IMR-90 (cell line): ENCODE measurements around the gene PRR12. TPM values are rescaled to one million over a fixed set of nuclear protein-coding genes. Genes with fewer than 3 reads are reported as not detected.

ENCODE experiments used
- ATAC-seq: fragments of 200-7000 bp; cut with Tn5 transposase; 2 replicates; pipeline ENCODE4 v1.9.1; 2020; ENCODE audit warnings: low read depth, mild to moderate bottlenecking, moderate library complexity
- BruUV-seq: library from RNA; stranded (reverse); fragments of 400-500 nt; replicated peaks from 2 replicates; lab custom pipeline; 2021; lab: Mats Ljungman, UMichigan
- CTCF ChIA-PET: fragments of 300-600 bp; formaldehyde crosslinking; extraction: SDS; loops from one replicate; lab custom pipeline; 2021; ENCODE audit warnings: antibody characterized with exemption; lab: Yijun Ruan, JAX
- POLR2A ChIA-PET: fragments of 300-600 bp; sonication (Branson Sonifier 250); formaldehyde crosslinking; loops from one replicate; lab custom pipeline; 2022; ENCODE audit warnings: antibody characterized with exemption; ENCODE audit not compliant: unreplicated experiment; lab: Charles Lee
- DNase-seq: peaks from one replicate; pipeline ENCODE4 v3.0.0; 2013
- H2AFZ ChIP-seq: replicated peaks from 2 replicates; pipeline ENCODE3; 2013; ENCODE audit warnings: low read length, mild to moderate bottlenecking; ENCODE audit not compliant: poor library complexity
- H2AK5ac ChIP-seq: 2 replicates; pipeline ENCODE4 v1.6.1; 2013; ENCODE audit warnings: low read depth, low read length, inconsistent platforms
- H2AK9ac ChIP-seq: replicated peaks from 2 replicates; pipeline ENCODE3; 2013; ENCODE audit warnings: mild to moderate bottlenecking, low read depth, low read length, moderate library complexity; ENCODE audit not compliant: poor library complexity
- H2BK120ac ChIP-seq: 2 replicates; pipeline ENCODE4 v1.6.1; 2013; ENCODE audit warnings: low read depth, low read length, inconsistent platforms
- H2BK15ac ChIP-seq: 3 replicates; pipeline ENCODE4 v1.6.1; 2013; ENCODE audit warnings: low read depth, low read length, inconsistent platforms
- H2BK20ac ChIP-seq: 2 replicates; pipeline ENCODE4 v1.6.1; 2013; ENCODE audit warnings: low read depth, mild to moderate bottlenecking, inconsistent platforms, low read length, moderate library complexity
- H2BK5ac ChIP-seq: 2 replicates; pipeline ENCODE4 v1.6.1; 2013; ENCODE audit warnings: mild to moderate bottlenecking, low read depth, low read length, inconsistent platforms; ENCODE audit not compliant: poor library complexity, severe bottlenecking
- H3K14ac ChIP-seq: replicated peaks from 2 replicates; pipeline ENCODE4 v1.6.1; 2013; ENCODE audit warnings: low read depth, low read length, inconsistent platforms
- H3K18ac ChIP-seq: 2 replicates; pipeline ENCODE4 v1.6.1; 2013; ENCODE audit warnings: low read depth, low read length, control low read depth
- H3K23ac ChIP-seq: 2 replicates; pipeline ENCODE4 v1.6.1; 2013; ENCODE audit warnings: low read depth, low read length, inconsistent platforms
- H3K27ac ChIP-seq: 2 replicates; pipeline ENCODE4 v1.5.1; 2013; ENCODE audit warnings: mild to moderate bottlenecking, control low read depth, low read length; ENCODE audit not compliant: insufficient read depth
- H3K27me3 ChIP-seq: 2 replicates; pipeline ENCODE4 v1.6.1; 2013; ENCODE audit warnings: low read length; ENCODE audit not compliant: control insufficient read depth, insufficient read depth
- H3K36me3 ChIP-seq: 2 replicates; pipeline ENCODE4 v1.6.1; 2013; ENCODE audit warnings: low read length, mixed read lengths; ENCODE audit not compliant: control insufficient read depth, insufficient read depth
- H3K4ac ChIP-seq: 2 replicates; pipeline ENCODE4 v1.6.1; 2013; ENCODE audit warnings: low read depth, low read length, inconsistent platforms
- H3K4me1 ChIP-seq: 2 replicates; pipeline ENCODE4 v1.6.1; 2013; ENCODE audit warnings: low read length, mixed read lengths; ENCODE audit not compliant: control insufficient read depth, insufficient read depth
- H3K4me2 ChIP-seq: 2 replicates; pipeline ENCODE4 v1.6.1; 2013; ENCODE audit warnings: low read depth, mild to moderate bottlenecking, control low read depth, low read length, moderate library complexity
- H3K4me3 ChIP-seq: 2 replicates; pipeline ENCODE4 v1.5.1; 2013; ENCODE audit warnings: low read depth, mild to moderate bottlenecking, control low read depth, low read length, moderate library complexity; ENCODE audit not compliant: insufficient read depth
- H3K56ac ChIP-seq: 2 replicates; pipeline ENCODE4 v1.6.1; 2013; ENCODE audit warnings: low read length, inconsistent platforms; ENCODE audit not compliant: insufficient read depth; ENCODE audit errors: extremely low read depth
- H3K79me1 ChIP-seq, 2 experiments: 2 replicates each; pipeline ENCODE4 v1.6.1; 2013; ENCODE audit warnings: low read length in 2 of 2, inconsistent platforms in 1 of 2, low read depth in 1 of 2
- H3K9ac ChIP-seq: 2 replicates; pipeline ENCODE4 v1.6.1; 2013; ENCODE audit warnings: low read depth, low read length, control low read depth
- H3K9me1 ChIP-seq: 2 replicates; pipeline ENCODE4 v1.6.1; 2013; ENCODE audit warnings: low read length, inconsistent platforms; ENCODE audit not compliant: insufficient read depth
- H3K9me3 ChIP-seq: 2 replicates; pipeline ENCODE4 v1.6.1; 2013; ENCODE audit warnings: low read length; ENCODE audit not compliant: control insufficient read depth, insufficient read depth
- H4K20me1 ChIP-seq: 2 replicates; pipeline ENCODE4 v1.6.1; 2013; ENCODE audit warnings: low read length, inconsistent platforms; ENCODE audit not compliant: insufficient read depth
- H4K5ac ChIP-seq: 2 replicates; pipeline ENCODE4 v1.6.1; 2013; ENCODE audit warnings: mild to moderate bottlenecking, low read depth, low read length, control low read depth
- H4K8ac ChIP-seq, 2 experiments: 2 replicates each; pipeline ENCODE4 v1.6.1; 2013; ENCODE audit warnings: low read depth in 2 of 2, low read length in 2 of 2, control low read depth in 1 of 2, inconsistent platforms in 1 of 2
- H4K91ac ChIP-seq: 2 replicates; pipeline ENCODE4 v1.6.1; 2013; ENCODE audit warnings: low read depth, low read length, inconsistent platforms; ENCODE audit not compliant: insufficient read depth
- BHLHE40 ChIP-seq: fragments of 150-350 bp; IDR thresholded peaks from 2 replicates; pipeline ENCODE4 v1.6.1; 2016; ENCODE audit warnings: mild to moderate bottlenecking, low read depth, low read length
- CEBPB ChIP-seq: IDR thresholded peaks from 2 replicates; pipeline ENCODE4 v1.6.1; 2012; ENCODE audit warnings: low read depth, low read length, improper control_type of control experiment
- CHD1 ChIP-seq: IDR thresholded peaks from 2 replicates; pipeline ENCODE4 v1.6.1; 2012; ENCODE audit warnings: low read depth, low read length, improper control_type of control experiment
- CTCF ChIP-seq: conservative IDR thresholded peaks from 2 replicates; pipeline ENCODE4 v1.5.1; 2012; ENCODE audit warnings: mild to moderate bottlenecking, low read depth, low read length, improper control_type of control experiment
- ELK1 ChIP-seq: fragments of 150-350 bp; IDR thresholded peaks from 2 replicates; pipeline ENCODE4 v1.6.1; 2016; ENCODE audit warnings: low read depth, mild to moderate bottlenecking, low read length, moderate library complexity, borderline replicate concordance
- FOS ChIP-seq: fragments of 150-350 bp; IDR thresholded peaks from 2 replicates; pipeline ENCODE4 v1.6.1; 2016; ENCODE audit warnings: low read depth, low read length
- MAFK ChIP-seq: IDR thresholded peaks from 2 replicates; pipeline ENCODE4 v1.6.1; 2012; ENCODE audit warnings: low read depth, low read length, improper control_type of control experiment
- MAZ ChIP-seq: IDR thresholded peaks from 2 replicates; pipeline ENCODE4 v1.6.1; 2012; ENCODE audit warnings: low read depth, mild to moderate bottlenecking, low read length, improper control_type of control experiment, moderate library complexity, borderline replicate concordance
- MXI1 ChIP-seq: IDR thresholded peaks from 2 replicates; pipeline ENCODE4 v1.6.1; 2012; ENCODE audit warnings: low read depth, mild to moderate bottlenecking, low read length, moderate library complexity, borderline replicate concordance
- NFE2L2 ChIP-seq: fragments of 150-350 bp; IDR thresholded peaks from 2 replicates; pipeline ENCODE4 v1.6.1; 2016; ENCODE audit warnings: low read depth, mild to moderate bottlenecking, low read length
- POLR2A ChIP-seq: IDR thresholded peaks from 2 replicates; pipeline ENCODE4 v1.6.1; 2012; ENCODE audit warnings: mild to moderate bottlenecking, low read depth, low read length
- RAD21 ChIP-seq: IDR thresholded peaks from 2 replicates; pipeline ENCODE4 v1.6.1; 2012; ENCODE audit warnings: low read length, improper control_type of control experiment
- RCOR1 ChIP-seq: IDR thresholded peaks from 2 replicates; pipeline ENCODE4 v1.6.1; 2012; ENCODE audit warnings: mild to moderate bottlenecking, low read length, improper control_type of control experiment; ENCODE audit not compliant: insufficient replicate concordance
- RFX5 ChIP-seq: IDR thresholded peaks from 2 replicates; pipeline ENCODE4 v1.8.0; 2012; ENCODE audit warnings: low read depth, mild to moderate bottlenecking, low read length, moderate library complexity
- SMC3 ChIP-seq: fragments of 150-350 bp; IDR thresholded peaks from 2 replicates; pipeline ENCODE4 v1.6.1; 2016; ENCODE audit warnings: low read depth, mild to moderate bottlenecking, antibody characterized with exemption, low read length, moderate library complexity
- USF2 ChIP-seq: fragments of 150-350 bp; IDR thresholded peaks from 2 replicates; pipeline ENCODE4 v1.6.1; 2017; ENCODE audit warnings: mild to moderate bottlenecking, antibody characterized with exemption, low read length, low read depth
- WGBS, 2 experiments: methylation state at CpG; one replicate each; pipeline versions ENCODE4 v1.1.5 to v1.1.7; 2013; ENCODE audit warnings: missing lambda C conversion rate in 2 of 2; ENCODE audit not compliant: insufficient read length in 1 of 2; ENCODE audit errors: extremely low coverage in 2 of 2; 5-methylcytosine and 5-hydroxymethylcytosine counted together
- dilution Hi-C: fragments of 300-500 bp; cut with HindIII; formaldehyde crosslinking; loops from one replicate; pipeline ENCODE4 v1.14.3; 2018; ENCODE audit warnings: low sequenced_read_pairs; ENCODE audit not compliant: unreplicated experiment
- in situ Hi-C: fragments of 300-500 bp; cut with MboI; formaldehyde crosslinking; loops from 3 replicates; pipeline ENCODE4 v1.14.3; 2019; ENCODE audit warnings: low sequenced_read_pairs, inconsistent platforms, mixed read lengths
- intact Hi-C: fragments of 100-400 bp; cut with micrococcal nuclease; formaldehyde crosslinking; loops from 2 replicates; pipeline ENCODE4 v1.10.0; 2022
- polyA plus RNA-seq, 3 experiments: library from polyadenylated mRNA; depleted of rRNA; stranded (reverse); fragments of >200 nt; gene quantifications; 2 replicates each; pipeline ENCODE4 v1.2.3, GENCODE V29; 2012; ENCODE audit warnings: low replicate concordance in 1 of 3
- total RNA-seq: library from RNA; depleted of rRNA; stranded (reverse); fragments of >200 nt; gene quantifications from 2 replicates; pipeline ENCODE4 v1.2.3, GENCODE V29; 2012

The PRR12 gene
- total and polyA plus RNA-seq, 2 of the 4 experiments (the other 2 are of a cell fraction) = 0.36 to 4.1 TPM

- no peak overlapping the region for H3K27ac ChIP-seq
- no TSS peak for BruUV-seq
- in situ Hi-C loops = loop anchor here (25.0 kb wide), 1 partner anchor 289 kb away; no protein-coding TSS in a partner anchor
- dilution Hi-C loops = no loop called here
- 0 out of 2 replicates have a peak, but pooled peaks cover 3% of the 10 kb centered on the region for H3K9me1 ChIP-seq
- H2AK5ac ChIP-seq = no peak overlapping the region
- TF ChIP-seq ELK1 (no peak), FOS (no peak), CHD1 (no peak), CEBPB (no peak), RCOR1 (no peak), SMC3 (no peak), RAD21 (no peak), RFX5 (no peak), MXI1 (no peak), NFE2L2 (no peak), USF2 (no peak), MAFK (no peak), BHLHE40 (no peak), POLR2A (no peak), MAZ (no peak), CTCF (no peak)
- ATAC-seq = no peak
- H3K36me3 ChIP-seq = peaks cover 20% of the 10 kb centered on the region
- H3K4me2 ChIP-seq = no peak overlapping the region
- no peak overlapping the region for H3K14ac ChIP-seq
- ChIA-PET CTCF (interaction anchor here (0.6 to 0.7 kb wide), 2 partner anchors 120 to 415 kb away, joined by 3 to 4 read pairs; no protein-coding TSS in a partner anchor), POLR2A (no interaction called here)
- intact Hi-C loops = no loop called here
- no peak overlapping the region for H3K9ac ChIP-seq
- H4K5ac ChIP-seq = no peak overlapping the region
- no peak overlapping the region for H2BK20ac ChIP-seq
- no peaks in the 10 kb centered on the region for H3K4me1 ChIP-seq
- DNase-seq = no peak
- H3K4ac ChIP-seq = no peak overlapping the region
- peaks cover 0 to 4% of the 10 kb centered on the region in 2 experiments; a peak in 1 of 4 replicates for H3K79me1 ChIP-seq
- H2AK9ac ChIP-seq = no peak overlapping the region
- H3K56ac ChIP-seq = no peak overlapping the region
- H2BK15ac ChIP-seq = no peak overlapping the region
- no peaks in the 10 kb centered on the region for H3K27me3 ChIP-seq
- H2BK120ac ChIP-seq = no peak overlapping the region
- no peak overlapping the region for H3K23ac ChIP-seq
- no peaks in the 10 kb centered on the region for H4K20me1 ChIP-seq
- no peak overlapping the region for H2AFZ ChIP-seq
- no peak overlapping the region for H3K18ac ChIP-seq
- H3K4me3 ChIP-seq = no peak overlapping the region
- WGBS, 2 experiments = 100% methylated on average over 2 of the region's 7 CpGs; no CpG with 5 or more reads in 1 of the 2 experiments
- no peak overlapping the region for H4K91ac ChIP-seq
- no peak overlapping the region for H4K8ac ChIP-seq
- no peaks in the 10 kb centered on the region for H3K9me3 ChIP-seq
- no peak overlapping the region for H2BK5ac ChIP-seq
Measured at GRCh38 chr19:49551531-49551930, 39.5 kb upstream of the PRR12 start.
